HFF-Myc (cell line): ENCODE data around the gene MTMR2.
"Not testable (repeated sequence)": the region's sequence is repeated elsewhere in the genome, so short reads cannot be mapped to it uniquely, and the experiment has no call there.

Experiments
- DNase-seq: peaks from one replicate; pipeline ENCODE4 v3.0.0-alpha.2; 2011; ENCODE audit warnings: low read depth; ENCODE audit errors: extremely low read depth
- H3K4me3 ChIP-seq: replicated peaks from 2 replicates; pipeline ENCODE4 v1.5.1; 2011; ENCODE audit warnings: low read depth, mild to moderate bottlenecking, control low read depth, low read length
- CTCF ChIP-seq: IDR thresholded peaks from 2 replicates; pipeline ENCODE4 v1.5.1; 2012; ENCODE audit warnings: mild to moderate bottlenecking, low read depth, low read length, control low read depth; ENCODE audit errors: missing control alignments

The MTMR2 gene

GRCh38 chr11:95832763-95833162 is 91.1 kb downstream of the MTMR2 start:
- TF ChIP-seq CTCF: no peak
- DNase-seq: no peak
- no peak overlapping the region for H3K4me3 ChIP-seq

GRCh38 chr11:95831198-95831883 is 92.6 kb downstream of the MTMR2 start:
- DNase-seq: peak; percentile 92
- H3K4me3 ChIP-seq: no peak overlapping the region
- TF ChIP-seq CTCF: no peak

- no peak for DNase-seq
- H3K4me3 ChIP-seq: no peak overlapping the region
- TF ChIP-seq CTCF: no peak
Observed at GRCh38 chr11:95829580-95830259, 94.2 kb downstream of the MTMR2 start.

- TF ChIP-seq CTCF: no peak
- DNase-seq: no peak
- H3K4me3 ChIP-seq: no peak overlapping the region
Observed at GRCh38 chr11:95827696-95828095, 96.2 kb downstream of the MTMR2 start.

- TF ChIP-seq CTCF: no peak
- H3K4me3 ChIP-seq: no peak overlapping the region
- no peak for DNase-seq
Observed at GRCh38 chr11:95821640-95822039, 102.3 kb downstream of the MTMR2 start.

- TF ChIP-seq CTCF: no peak
- DNase-seq: no peak
- H3K4me3 ChIP-seq: no peak overlapping the region
Observed at GRCh38 chr11:95816037-95816436, 107.9 kb downstream of the MTMR2 start.

GRCh38 chr11:95811052-95811451 is 112.9 kb downstream of the MTMR2 start:
- H3K4me3 ChIP-seq, DNase-seq: not testable (repeated sequence)

GRCh38 chr11:95806464-95806863 is 117.4 kb downstream of the MTMR2 start:
- not testable (repeated sequence) for H3K4me3 ChIP-seq

More at GRCh38 chr11:95806464-95806863, 117.4 kb downstream of the MTMR2 start:
- not testable (repeated sequence) for DNase-seq
